ENCODE measurements around the gene PPA1. TPM values are rescaled to one million over a fixed set of nuclear protein-coding genes. Genes with fewer than 3 reads are reported as not detected.

The PPA1 gene
- total RNA-seq, 4 donors from 2014 or later = 151 to 209 (median 185) TPM

GRCh38 chr10:70191161-70191971, 41.9 kb downstream of the PPA1 start:
- H3K4me3 ChIP-seq (replicated peaks in 1 of 3) = no peak overlapping the region
- no peaks in the 10 kb centered on the region for H3K9me3 ChIP-seq
- H3K4me1 ChIP-seq = peaks cover 0 to 2% of the 10 kb centered on the region in 2 donors
- H3K36me3 ChIP-seq = no peaks in the 10 kb centered on the region
- WGBS, 2 donors = 78 to 79% methylated on average over 4 of the region's 4 CpGs
- DNase-seq = no peak
- TF ChIP-seq CTCF (IDR thresholded peaks at IDR 0.05) = no peak
- TF ChIP-seq POLR2A (IDR thresholded peaks at IDR 0.05) = no peak
- H3K27ac ChIP-seq = no peak overlapping the region
- intact Hi-C loops (cut with DNase I) = no loop called here
- no peaks in the 10 kb centered on the region for H3K27me3 ChIP-seq

GRCh38 chr10:70190581-70190980, 42.6 kb downstream of the PPA1 start:
- H3K36me3 ChIP-seq = no peaks in the 10 kb centered on the region
- DNase-seq = no peak
- intact Hi-C loops (cut with DNase I) = no loop called here
- no peaks in the 10 kb centered on the region for H3K9me3 ChIP-seq
- H3K4me1 ChIP-seq = peaks cover 0 to 2% of the 10 kb centered on the region in 2 donors
- H3K27me3 ChIP-seq = no peaks in the 10 kb centered on the region
- no peak for TF ChIP-seq POLR2A (IDR thresholded peaks at IDR 0.05)
- no peak for TF ChIP-seq CTCF (IDR thresholded peaks at IDR 0.05)
- WGBS, 2 donors = 77 to 79% methylated on average over 5 of the region's 5 CpGs
- no peak overlapping the region for H3K27ac ChIP-seq
- H3K4me3 ChIP-seq (replicated peaks in 1 of 3) = no peak overlapping the region

- intact Hi-C loops (cut with DNase I) = no loop called here
- Histone ChIP-seq H3K4me3 (replicated peaks in 1 of 3) (no peak overlapping the region), H3K9me3 (no peaks in the 10 kb centered on the region), H3K27ac (no peak overlapping the region), H3K36me3 (no peaks in the 10 kb centered on the region), H3K4me1 (peaks cover 0 to 2% of the 10 kb centered on the region in 2 donors), H3K27me3 (no peaks in the 10 kb centered on the region)
- TF ChIP-seq CTCF (IDR thresholded peaks at IDR 0.05) (no peak), POLR2A (IDR thresholded peaks at IDR 0.05) (no peak)
- 82 to 92% methylated on average over 8 of the region's 8 CpGs for WGBS, 2 donors
- no peak for DNase-seq
Observed at GRCh38 chr10:70190102-70190501, 43.1 kb downstream of the PPA1 start.

GRCh38 chr10:70188768-70189167, 44.5 kb downstream of the PPA1 start:
- Histone ChIP-seq H3K27ac (no peak overlapping the region), H3K9me3 (no peaks in the 10 kb centered on the region), H3K4me3 (replicated peaks in 1 of 3) (no peak overlapping the region), H3K4me1 (peaks cover 0 to 2% of the 10 kb centered on the region in 2 donors), H3K27me3 (no peaks in the 10 kb centered on the region), H3K36me3 (no peaks in the 10 kb centered on the region)
- DNase-seq = no peak
- intact Hi-C loops (cut with DNase I) = no loop called here
- 75 to 89% methylated on average over 1 of the region's 1 CpG for WGBS, 2 donors
- TF ChIP-seq CTCF (IDR thresholded peaks at IDR 0.05) = no peak
- no peak for TF ChIP-seq POLR2A (IDR thresholded peaks at IDR 0.05)

- H3K4me1 ChIP-seq = no peaks in the 10 kb centered on the region
- intact Hi-C loops (cut with DNase I) = no loop called here
- H3K36me3 ChIP-seq = no peaks in the 10 kb centered on the region
- WGBS, 2 donors = 82 to 84% methylated on average over 3 of the region's 3 CpGs
- H3K27me3 ChIP-seq = no peaks in the 10 kb centered on the region
- H3K9me3 ChIP-seq = no peaks in the 10 kb centered on the region
- no peak overlapping the region for H3K27ac ChIP-seq
- TF ChIP-seq CTCF (IDR thresholded peaks at IDR 0.05) (no peak), POLR2A (IDR thresholded peaks at IDR 0.05) (no peak)
- DNase-seq = no peak
- no peak overlapping the region for H3K4me3 ChIP-seq (replicated peaks in 1 of 3)
Observed at GRCh38 chr10:70186571-70186970, 46.7 kb downstream of the PPA1 start.

All from thyroid gland (tissue), 4 donors.